Limb (tissue), 2 donors: Measurements from ENCODE around the gene SPAG4.

Source experiments
- DNase-seq, 2 donors: peaks; one replicate each; pipeline ENCODE4 v3.0.0-alpha.2; 2016; ENCODE audit errors: extremely low spot score in 2 of 2

The SPAG4 gene

GRCh38 chr20:35598899-35599775 lies 16.5 kb upstream of the SPAG4 start:
- no peak for DNase-seq

- DNase-seq = no peak
These were observed 15.9 kb upstream of the SPAG4 start for GRCh38 chr20:35599776-35600120.

DNA sequence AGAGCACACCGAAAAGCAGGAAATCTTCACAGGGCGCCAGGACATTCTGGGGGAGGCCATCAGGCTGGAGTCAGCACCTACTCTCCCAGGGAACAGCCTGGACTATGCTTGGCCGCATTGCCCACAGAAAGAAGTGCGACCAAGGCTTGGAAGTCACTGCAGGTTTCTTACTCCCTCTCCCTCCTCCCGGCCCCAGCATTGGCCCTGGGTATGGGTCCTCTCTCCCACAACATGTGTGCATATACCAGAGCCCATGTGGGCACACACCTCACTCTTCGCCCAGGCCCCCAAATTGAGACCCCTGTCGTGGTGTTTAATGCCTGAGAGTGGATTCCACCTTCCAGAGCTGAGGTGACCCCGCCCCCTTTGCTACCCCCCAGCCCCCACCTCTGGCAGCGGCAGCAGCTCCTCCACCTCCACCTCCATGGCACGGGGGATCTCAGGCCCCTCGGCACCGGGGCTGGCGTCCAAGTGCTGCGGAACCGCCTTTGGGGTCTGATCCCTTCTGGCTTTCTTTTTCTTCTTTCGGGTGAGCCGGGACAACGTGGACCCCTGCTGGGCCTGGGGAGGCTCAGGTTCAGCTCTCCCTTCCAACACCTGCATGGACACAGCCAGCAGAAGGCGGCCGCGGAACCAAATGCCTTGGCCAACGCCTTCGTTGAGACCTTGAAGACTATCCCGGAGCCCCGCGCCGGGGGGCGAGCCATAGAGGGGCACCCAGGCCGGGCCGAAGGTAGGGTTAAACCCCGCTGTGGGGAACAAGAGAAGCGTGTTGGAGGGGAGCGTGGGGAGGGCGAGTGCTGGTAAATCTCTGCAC lies 15.2 kb upstream of the SPAG4 start:
- DNase-seq = no peak

GRCh38 chr20:35600993-35601973 lies 14.3 kb upstream of the SPAG4 start:
- peak; percentile 62 to 85 for DNase-seq

- DNase-seq = no peak
These were observed 13.6 kb upstream of the SPAG4 start for GRCh38 chr20:35601990-35602389.

GRCh38 chr20:35602851-35603495 lies 12.7 kb upstream of the SPAG4 start:
- DNase-seq = no peak

GRCh38 chr20:35603695-35604448 lies 11.8 kb upstream of the SPAG4 start:
- DNase-seq = no peak

GRCh38 chr20:35604449-35604747 lies 11.2 kb upstream of the SPAG4 start:
- DNase-seq = no peak

GRCh38 chr20:35606127-35606526 lies 9.5 kb upstream of the SPAG4 start:
- DNase-seq = no peak

DNA sequence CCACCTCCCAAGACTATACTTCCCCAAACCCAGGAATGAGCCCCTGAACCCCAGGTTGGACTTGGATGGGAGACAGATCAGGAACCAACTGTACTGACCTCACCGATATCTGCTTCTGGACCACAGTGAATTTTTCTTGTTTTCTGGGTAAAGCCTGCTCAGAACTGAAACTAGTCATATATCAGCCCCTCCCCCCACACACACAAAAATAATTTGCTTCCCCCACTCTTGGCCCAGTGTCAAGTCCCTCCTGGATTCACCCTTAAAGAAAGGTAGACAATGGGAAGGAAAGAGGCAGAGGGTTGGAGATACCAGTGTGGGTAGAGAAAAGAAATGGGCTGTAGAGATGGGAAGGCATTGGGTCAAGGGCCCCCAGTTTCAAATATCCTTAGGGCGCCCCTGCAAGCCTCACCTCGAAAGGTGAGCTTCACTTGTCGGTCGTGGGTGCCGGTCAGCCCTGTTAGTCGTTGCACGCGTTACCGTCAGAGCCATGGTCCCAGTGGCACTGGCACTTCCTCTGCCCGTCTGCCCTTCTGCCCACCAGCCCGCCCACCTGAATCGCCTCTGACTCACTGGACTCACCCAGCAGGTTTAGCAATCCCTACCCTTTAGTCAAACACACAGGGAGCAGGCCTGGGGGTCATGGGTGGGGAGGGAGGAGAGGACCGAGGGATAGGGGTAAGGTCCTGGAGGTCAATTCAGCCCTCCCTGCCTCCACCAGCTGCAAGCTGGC lies 8.5 kb upstream of the SPAG4 start:
- DNase-seq = no peak

- no peak for DNase-seq
These were observed 4.7 kb upstream of the SPAG4 start for GRCh38 chr20:35610833-35611427.

DNA sequence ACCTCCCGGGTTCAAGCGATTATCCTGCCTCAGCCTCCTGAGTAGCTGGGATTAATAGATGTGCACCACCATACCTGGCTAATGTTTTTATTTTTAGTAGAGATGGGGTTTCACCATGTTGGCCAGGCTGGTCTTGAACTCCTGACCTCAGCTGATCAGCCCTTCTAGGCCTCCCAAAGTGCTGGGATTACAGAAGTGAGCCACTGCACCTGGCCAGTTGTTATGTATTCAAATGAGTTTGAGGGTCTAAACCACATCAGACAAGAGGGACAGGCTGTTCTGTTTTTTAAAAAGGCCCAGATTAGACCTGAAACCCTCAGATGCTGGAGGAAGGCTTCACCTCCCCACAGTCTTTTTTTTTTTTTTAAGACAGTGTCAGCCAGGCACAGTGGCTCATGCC lies 4.1 kb upstream of the SPAG4 start:
- no peak for DNase-seq

GRCh38 chr20:35616465-35617396 lies 1.1 kb downstream of the SPAG4 start:
- peak; percentile 50 to 79 for DNase-seq

DNA sequence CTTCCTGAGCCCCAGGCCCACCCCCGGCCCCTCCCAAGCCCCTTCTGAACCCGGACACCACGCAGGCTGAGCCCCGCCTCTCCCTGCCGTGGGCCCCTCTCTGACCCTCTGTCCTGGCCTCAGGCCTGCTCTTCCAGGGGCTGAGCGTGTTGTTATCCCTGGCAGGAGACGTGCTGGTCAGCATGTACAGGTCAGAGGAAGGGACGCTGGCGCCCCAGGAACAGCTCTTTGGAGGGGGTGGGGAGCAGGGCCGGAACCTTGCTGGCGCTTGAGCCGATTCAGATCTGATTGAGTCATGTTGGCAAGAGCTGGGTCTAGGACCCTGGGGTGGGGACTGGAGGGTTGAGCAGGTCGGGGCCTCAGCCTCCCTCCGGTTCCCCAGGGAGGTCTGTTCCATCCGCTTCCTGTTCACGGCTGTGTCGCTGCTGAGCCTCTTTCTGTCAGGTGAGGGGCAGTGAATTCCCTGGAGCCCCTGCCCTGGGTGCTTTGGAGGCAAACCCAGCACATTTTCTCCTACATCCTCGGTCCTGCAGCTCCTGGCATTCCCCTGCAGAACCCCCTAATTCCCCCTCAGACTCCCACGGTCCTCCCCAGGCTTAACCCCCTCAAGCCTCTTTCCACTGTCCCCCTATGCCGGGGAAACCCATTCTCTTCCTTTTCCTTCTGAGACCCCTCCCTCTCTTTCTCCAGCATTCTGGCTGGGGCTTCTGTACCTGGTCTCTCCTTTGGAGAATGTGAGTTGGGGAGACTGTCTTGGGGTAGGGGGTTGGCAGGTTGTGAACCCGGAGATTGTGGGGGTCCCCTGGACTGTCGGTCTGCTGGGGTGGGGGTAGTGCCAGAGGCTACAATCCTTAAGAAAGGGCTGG lies 2.0 kb downstream of the SPAG4 start:
- peak; percentile 20 to 63 for DNase-seq

GRCh38 chr20:35618263-35619131 lies 2.9 kb downstream of the SPAG4 start:
- DNase-seq = no peak
